Activated T-cell treated with anti-CD3 and anti-CD28 coated beads, Interleukin-2, amount 50 U/mL, for 72 hours (primary cell): ENCODE data around the gene DMC1. TPM values are rescaled to one million over a fixed set of nuclear protein-coding genes. Genes with fewer than 3 reads are reported as not detected.
"Not testable (repeated sequence)": the region's sequence is repeated elsewhere in the genome, so short reads cannot be mapped to it uniquely, and the experiment has no call there.

Experiments
- ATAC-seq, 2 donors: fragments of 150-1000 bp; cut with Tn5 transposase; replicated peaks in 1 of 2; 2 replicates each; pipeline ENCODE4 v1.10.0; 2021; ENCODE audit warnings: moderate library complexity in 2 of 2, mild to moderate bottlenecking in 1 of 2
- DNase-seq, 2 donors: peaks; one replicate each; pipeline ENCODE4 v3.0.0; 2021 to 2022; ENCODE audit warnings: mixed read lengths in 1 of 2
- H3K27ac Mint-ChIP-seq: one replicate; pipeline ENCODE4 v1.8.0; 2022; ENCODE audit warnings: mild to moderate bottlenecking, moderate library complexity, mixed read lengths
- H3K27me3 Mint-ChIP-seq: one replicate; pipeline ENCODE4 v1.8.0; 2022; ENCODE audit warnings: low read depth, mixed read lengths
- H3K36me3 Mint-ChIP-seq, 2 donors: one replicate each; pipeline ENCODE4 v1.8.0; 2022; ENCODE audit warnings: mixed read lengths in 2 of 2, mild to moderate bottlenecking in 1 of 2; ENCODE audit not compliant: insufficient read depth in 2 of 2
- H3K4me1 Mint-ChIP-seq: one replicate; pipeline ENCODE4 v1.8.0; 2022; ENCODE audit warnings: low read depth, mixed read lengths
- H3K4me3 Mint-ChIP-seq, 2 donors: one replicate each; pipeline ENCODE4 v1.8.0; 2022; ENCODE audit warnings: mild to moderate bottlenecking in 2 of 2, mixed read lengths in 2 of 2, moderate library complexity in 2 of 2
- H3K9me3 Mint-ChIP-seq, 2 donors: one replicate each; pipeline ENCODE4 v1.8.0; 2022; ENCODE audit warnings: mixed read lengths in 2 of 2
- total RNA-seq, 2 donors: library from RNA; stranded (reverse); gene quantifications; one replicate each; pipeline ENCODE4 v1.2.3, GENCODE V29; 2022

Gene DMC1
- total RNA-seq, 2 donors from 2014 or later, result 25.1 to 30.7 TPM

DNA sequence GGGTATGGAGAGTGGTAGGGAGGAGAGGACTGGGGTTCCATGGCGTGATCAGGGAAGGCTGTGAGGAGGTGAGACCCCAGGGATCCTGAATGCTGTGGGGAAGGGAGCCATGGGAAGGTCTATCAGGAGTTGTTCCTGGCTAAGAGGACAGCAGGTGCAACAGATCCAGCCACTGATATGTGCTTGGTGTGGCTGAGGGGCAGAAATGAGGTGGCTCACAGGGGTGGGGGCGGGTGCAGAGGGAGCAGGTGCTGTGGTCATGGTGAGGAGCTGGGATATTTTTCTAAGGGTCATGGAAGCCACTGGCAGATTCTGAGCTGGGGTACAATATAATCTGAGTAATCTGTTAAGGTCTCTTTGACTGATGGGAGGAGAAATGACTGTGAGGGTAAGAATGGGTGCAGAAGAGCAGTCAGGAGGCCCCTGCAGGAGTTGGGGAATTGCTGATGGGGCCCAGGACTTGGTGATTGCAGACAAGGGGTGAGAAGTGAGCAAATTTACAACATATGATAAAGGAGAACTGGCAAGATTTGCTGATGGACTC, 31.3 kb upstream of the DMC1 start:
- Mint-ChIP-seq H3K4me3 (no peak overlapping the region), H3K4me1 (no peaks in the 10 kb centered on the region), H3K27ac (no peak overlapping the region), H3K9me3 (no peaks in the 10 kb centered on the region), H3K36me3 (no peaks in the 10 kb centered on the region), H3K27me3 (no peaks in the 10 kb centered on the region)
- DNase-seq (no peak), ATAC-seq (peak in 1 of 2 donors; percentile 39)

DNA sequence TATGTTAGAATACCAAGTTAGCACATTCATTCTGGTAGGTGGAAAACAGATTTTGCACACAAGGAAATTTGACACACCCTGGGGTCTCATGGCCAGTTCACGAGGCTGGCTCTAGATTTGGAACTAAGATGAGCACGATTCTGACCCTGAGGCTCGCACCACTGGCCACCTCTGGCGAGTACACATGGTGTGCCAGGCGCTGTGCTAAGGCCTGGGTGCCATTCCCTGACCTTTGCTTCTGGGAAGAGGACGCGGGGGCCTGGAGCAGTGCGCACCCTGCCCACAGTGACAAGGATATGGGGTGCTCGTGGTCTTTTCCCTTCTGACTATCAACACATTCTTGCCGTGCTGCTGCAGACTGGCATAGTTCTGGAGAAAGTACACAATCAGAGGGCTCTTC, 29.5 kb upstream of the DMC1 start:
- Mint-ChIP-seq H3K27me3 (no peaks in the 10 kb centered on the region), H3K9me3 (no peaks in the 10 kb centered on the region), H3K4me1 (no peaks in the 10 kb centered on the region), H3K36me3 (no peaks in the 10 kb centered on the region), H3K27ac (no peak overlapping the region), H3K4me3 (no peak overlapping the region)
- no peak for ATAC-seq
- DNase-seq, result no peak

DNA sequence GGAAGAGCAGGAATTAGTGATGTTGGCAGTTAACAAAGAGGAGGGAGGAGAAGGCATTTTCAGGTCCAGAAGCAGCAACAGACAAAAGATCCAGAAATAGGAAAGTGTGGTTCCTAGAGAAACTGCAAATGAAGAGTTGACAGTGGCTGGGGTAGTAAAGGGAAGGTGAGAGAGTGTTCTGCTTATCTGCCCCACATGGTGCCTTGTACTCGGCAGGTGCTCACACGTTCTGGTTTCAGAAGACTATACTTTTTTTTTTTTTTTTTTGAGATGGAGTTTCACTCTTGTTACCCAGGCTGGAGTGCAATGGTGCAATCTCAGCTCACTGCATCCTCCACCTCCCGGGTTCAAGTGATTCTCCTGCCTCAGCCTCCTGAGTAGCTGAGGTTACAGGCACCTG, 12.9 kb upstream of the DMC1 start:
- not testable (repeated sequence) for H3K27me3 Mint-ChIP-seq, H3K9me3 Mint-ChIP-seq, H3K27ac Mint-ChIP-seq

GRCh38 chr22:38578505-38578904, 8.5 kb upstream of the DMC1 start:
- Mint-ChIP-seq H3K27me3 (peaks cover 6% of the 10 kb centered on the region), H3K4me3 (no peak overlapping the region), H3K9me3 (no peaks in the 10 kb centered on the region), H3K4me1 (peaks cover 4% of the 10 kb centered on the region), H3K36me3 (no peaks in the 10 kb centered on the region), H3K27ac (no peak overlapping the region)
- DNase-seq (no peak), ATAC-seq (no peak)

More for the DNA sequence above, 12.9 kb upstream of the DMC1 start:
- ATAC-seq, H3K36me3 Mint-ChIP-seq, H3K4me3 Mint-ChIP-seq, H3K4me1 Mint-ChIP-seq, DNase-seq: not testable (repeated sequence)

DNA sequence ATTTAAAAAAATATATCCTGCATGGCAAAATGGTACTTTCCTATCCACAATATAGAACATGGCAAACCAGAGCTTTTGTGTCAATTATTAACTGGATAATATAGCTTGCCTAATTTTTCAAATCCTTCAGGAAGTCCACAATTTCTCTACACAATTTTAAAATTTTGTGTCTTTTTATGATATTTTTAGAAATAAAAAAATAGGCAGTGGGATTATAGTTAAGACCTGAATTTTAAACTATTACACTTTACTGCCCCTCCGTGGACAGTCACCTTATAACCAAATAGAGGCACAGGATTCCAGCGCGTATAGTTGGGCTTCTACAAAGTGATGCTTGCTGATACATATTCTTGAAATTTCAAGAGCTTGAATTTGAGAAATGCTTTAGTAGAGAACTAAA, 2.1 kb upstream of the DMC1 start:
- H3K36me3 Mint-ChIP-seq, result no peaks in the 10 kb centered on the region
- ATAC-seq (no peak), DNase-seq (peak; percentile 17 to 36)
- H3K4me3 Mint-ChIP-seq, result no peak overlapping the region
- no peaks in the 10 kb centered on the region for H3K9me3 Mint-ChIP-seq
- peaks cover 15% of the 10 kb centered on the region for H3K4me1 Mint-ChIP-seq
- no peaks in the 10 kb centered on the region for H3K27me3 Mint-ChIP-seq
- H3K27ac Mint-ChIP-seq, result no peak overlapping the region

GRCh38 chr22:38570779-38571364, 889 bp upstream of the DMC1 start:
- peak overlapping the region; percentile 89 for H3K27ac Mint-ChIP-seq
- H3K4me3 Mint-ChIP-seq, result peak overlapping the region; percentile 91 to 98
- no peaks in the 10 kb centered on the region for H3K9me3 Mint-ChIP-seq
- no peaks in the 10 kb centered on the region for H3K27me3 Mint-ChIP-seq
- peak; percentile 41 to 50 for DNase-seq
- H3K36me3 Mint-ChIP-seq, result no peaks in the 10 kb centered on the region
- H3K4me1 Mint-ChIP-seq, result peaks cover 15% of the 10 kb centered on the region
- peak in 1 of 2 donors; percentile 17 for ATAC-seq

DNA sequence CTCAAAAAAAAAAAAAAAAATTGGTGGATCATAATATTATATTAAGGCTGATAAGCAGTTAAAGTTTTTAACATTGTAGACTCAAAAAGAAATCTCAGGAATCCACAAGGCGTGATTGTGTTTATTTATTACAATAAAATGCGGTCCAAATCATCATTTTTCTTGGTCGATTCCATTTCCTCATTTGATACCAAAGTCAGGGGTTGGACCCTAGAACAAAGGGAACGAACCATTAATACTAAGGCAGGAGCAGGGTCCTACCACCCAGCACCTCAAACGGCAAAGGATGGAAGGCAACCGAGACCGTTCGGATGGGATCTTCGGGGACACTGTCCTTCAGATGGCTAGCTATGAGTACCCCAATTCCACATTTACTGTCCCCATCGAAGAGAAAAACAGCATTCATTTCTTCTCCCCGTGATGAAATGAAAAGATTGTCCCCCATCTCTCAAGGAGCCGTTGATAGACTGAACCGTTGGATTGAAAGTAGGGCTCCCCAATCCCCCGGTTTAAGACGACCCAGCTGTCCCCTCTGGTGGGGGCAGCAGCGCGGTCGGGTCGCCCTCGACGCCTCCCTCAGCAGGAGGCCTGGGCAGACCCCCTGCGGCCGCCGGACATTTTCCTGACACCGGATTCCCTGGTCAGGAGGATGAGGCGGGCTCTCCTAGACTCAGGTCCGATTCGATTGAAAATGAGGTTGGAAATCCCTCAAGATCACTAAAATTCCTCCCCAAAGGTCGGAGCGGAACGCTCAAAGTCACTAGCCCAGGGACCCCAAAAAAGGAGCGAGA, 607 bp downstream of the DMC1 start:
- H3K9me3 Mint-ChIP-seq, result no peaks in the 10 kb centered on the region
- H3K36me3 Mint-ChIP-seq, result no peaks in the 10 kb centered on the region
- H3K27me3 Mint-ChIP-seq, result no peaks in the 10 kb centered on the region
- H3K4me1 Mint-ChIP-seq, result peaks cover 15% of the 10 kb centered on the region
- peak in 1 of 2 donors; percentile 12 for ATAC-seq
- H3K27ac Mint-ChIP-seq, result peak overlapping the region; percentile 96
- DNase-seq, result peak in 1 of 2 donors; percentile 29
- peak overlapping the region; percentile 91 to 98 for H3K4me3 Mint-ChIP-seq

DNA sequence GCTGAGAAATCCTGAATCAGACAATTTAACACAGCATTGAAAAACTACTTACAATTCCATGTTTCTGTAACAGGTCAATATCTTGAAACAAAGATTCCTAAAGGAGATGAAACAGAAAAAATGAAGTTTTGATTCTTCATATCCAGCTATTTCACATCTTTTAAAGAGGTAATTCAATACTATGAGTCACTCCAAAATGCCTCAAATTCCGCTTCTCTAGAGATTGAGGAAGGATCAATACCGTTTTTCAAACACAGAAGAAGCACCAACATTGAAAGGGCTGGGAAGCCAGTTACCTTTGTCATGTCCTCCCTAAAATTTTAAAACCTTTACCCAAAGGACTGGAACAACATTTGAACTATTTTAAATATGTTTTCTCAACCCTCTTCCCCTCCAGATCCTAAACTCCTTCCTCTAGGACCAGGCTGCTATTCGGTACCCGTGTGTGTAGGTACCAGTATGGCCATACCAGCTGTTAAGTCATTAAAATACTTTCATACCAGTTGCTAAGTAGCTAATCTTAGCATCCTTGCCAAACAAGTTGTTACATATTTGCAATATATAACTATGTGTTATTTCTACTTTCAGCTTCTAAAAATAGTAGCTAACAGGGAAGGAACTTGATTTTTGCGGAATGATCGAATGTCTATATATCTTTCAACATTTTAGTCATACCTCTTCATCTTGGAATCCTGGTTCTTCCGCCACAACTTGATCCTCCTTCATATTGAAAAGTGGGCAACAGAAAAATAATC, 2.3 kb downstream of the DMC1 start:
- H3K27ac Mint-ChIP-seq, result peak overlapping the region; percentile 15
- DNase-seq (no peak), ATAC-seq (no peak)
- no peaks in the 10 kb centered on the region for H3K27me3 Mint-ChIP-seq
- no peaks in the 10 kb centered on the region for H3K9me3 Mint-ChIP-seq
- H3K36me3 Mint-ChIP-seq, result no peaks in the 10 kb centered on the region
- H3K4me3 Mint-ChIP-seq, result no peak overlapping the region
- peaks cover 12% of the 10 kb centered on the region for H3K4me1 Mint-ChIP-seq

GRCh38 chr22:38566726-38567504, 3.1 kb downstream of the DMC1 start:
- Mint-ChIP-seq H3K36me3 (no peaks in the 10 kb centered on the region), H3K27me3 (no peaks in the 10 kb centered on the region), H3K9me3 (no peaks in the 10 kb centered on the region), H3K27ac (peak overlapping the region; percentile 25), H3K4me3 (no peak overlapping the region), H3K4me1 (peaks cover 7% of the 10 kb centered on the region)
- DNase-seq, result no peak
- no peak for ATAC-seq

DNA sequence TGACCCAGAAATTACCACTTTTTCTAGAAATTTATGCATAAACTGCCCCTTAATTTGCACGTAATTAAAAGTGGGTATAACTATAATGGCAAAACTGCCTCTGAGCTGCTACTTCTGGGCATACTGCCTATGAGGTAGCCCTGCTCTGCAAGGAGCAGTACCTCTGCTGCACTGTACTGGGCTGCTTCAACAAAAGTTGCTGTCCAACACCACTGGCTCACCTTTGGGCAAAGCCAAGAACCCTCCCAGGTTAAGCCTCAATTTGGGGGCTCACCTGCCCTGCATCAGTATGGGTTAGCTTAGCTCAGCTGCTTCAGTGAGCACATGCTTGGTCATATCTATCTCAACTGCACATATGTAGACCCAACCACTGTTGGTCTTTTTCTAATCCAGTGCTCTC, 4.5 kb downstream of the DMC1 start:
- Mint-ChIP-seq H3K27ac (no peak overlapping the region), H3K9me3 (no peaks in the 10 kb centered on the region), H3K4me1 (no peaks in the 10 kb centered on the region), H3K27me3 (no peaks in the 10 kb centered on the region), H3K4me3 (no peak overlapping the region), H3K36me3 (peaks cover 0 to 5% of the 10 kb centered on the region in 2 donors)
- no peak for ATAC-seq
- no peak for DNase-seq

DNA sequence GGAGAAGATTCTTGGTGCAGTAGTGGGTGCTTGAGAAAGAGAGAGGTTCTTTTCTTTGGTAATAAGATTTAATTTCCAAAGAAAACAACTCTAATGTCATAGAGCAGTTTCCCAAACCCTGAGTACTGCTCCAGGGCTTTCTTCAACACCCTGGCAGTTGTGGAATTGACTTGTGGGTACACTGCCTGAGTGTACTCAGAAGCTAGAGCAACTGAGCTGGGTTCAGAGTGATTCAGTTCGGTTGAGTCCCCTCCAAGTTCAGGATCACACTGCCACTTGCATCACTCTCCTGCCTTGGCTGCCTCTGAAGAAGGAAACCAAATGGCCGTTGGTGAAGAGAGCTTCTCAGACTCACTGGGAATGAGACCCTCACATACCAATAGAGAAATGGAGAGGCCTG, 5.3 kb downstream of the DMC1 start:
- DNase-seq (no peak), ATAC-seq (no peak)
- Mint-ChIP-seq H3K27ac (no peak overlapping the region), H3K27me3 (no peaks in the 10 kb centered on the region), H3K9me3 (no peaks in the 10 kb centered on the region), H3K4me1 (no peaks in the 10 kb centered on the region), H3K36me3 (peaks cover 0 to 5% of the 10 kb centered on the region in 2 donors), H3K4me3 (no peak overlapping the region)

GRCh38 chr22:38554281-38554680, 15.7 kb downstream of the DMC1 start:
- no peaks in the 10 kb centered on the region for H3K27me3 Mint-ChIP-seq

More at GRCh38 chr22:38554281-38554680, 15.7 kb downstream of the DMC1 start:
- DNase-seq, result no peak
- no peak overlapping the region for H3K4me3 Mint-ChIP-seq
- no peaks in the 10 kb centered on the region for H3K9me3 Mint-ChIP-seq
- no peaks in the 10 kb centered on the region for H3K4me1 Mint-ChIP-seq
- H3K36me3 Mint-ChIP-seq, result peaks cover 0 to 6% of the 10 kb centered on the region in 2 donors
- ATAC-seq, result no peak
- H3K27ac Mint-ChIP-seq, result no peak overlapping the region
